ENCODE results near the gene AATK. TPM values are rescaled to one million over a fixed set of nuclear protein-coding genes. Genes with fewer than 3 reads are reported as not detected.
A peak's percentile ranks its signal among the peaks of the same experiment; 100 is the strongest.

AATK gene
- total and polyA plus RNA-seq, 2 experiments from 2014 or later: 1.1 to 5.0 TPM

- peaks cover 27% of the 10 kb centered on the region for H3K4me1 Mint-ChIP-seq
- no peak overlapping the region for H2AFZ ChIP-seq
- peaks cover 6% of the 10 kb centered on the region; the same call in 1 of the 2 replicates for H3K4me1 ChIP-seq (ENCODE audit: insufficient read depth)
- ATAC-seq (no peak), DNase-seq (ENCODE audit: low spot score) (no peak)
- H3K9me2 ChIP-seq (ENCODE audit: insufficient read depth): no peaks in the 10 kb centered on the region
- no peaks in the 10 kb centered on the region for H3K79me2 ChIP-seq (replicated peaks; ENCODE audit: insufficient read depth)
- no peak overlapping the region for H3K4me3 ChIP-seq
- H3F3A ChIP-seq (replicated peaks; ENCODE audit: low read depth): no peaks in the 10 kb centered on the region
- no peaks in the 10 kb centered on the region for H3K9me3 Mint-ChIP-seq
- TF ChIP-seq STAT1 (IDR thresholded peaks at IDR 0.05; ENCODE audit: unreplicated experiment) (no peak), EZH2phosphoT487 (IDR thresholded peaks at IDR 0.05; ENCODE audit: unreplicated experiment) (no peak), NANOG (IDR thresholded peaks at IDR 0.05; ENCODE audit: borderline replicate concordance) (no peak), JUNB (IDR thresholded peaks at IDR 0.05; ENCODE audit: unreplicated experiment) (no peak), ZNF462 (CRISPR knock-in tag; IDR thresholded peaks at IDR 0.05) (no peak), REST (IDR thresholded peaks at IDR 0.05; ENCODE audit: unreplicated experiment) (no peak), CREB1 (CRISPR knock-in tag; IDR thresholded peaks at IDR 0.05; ENCODE audit: low read depth) (no peak), ZNF331 (CRISPR knock-in tag; IDR thresholded peaks at IDR 0.05; ENCODE audit: low read depth) (no peak), CTCF (conservative IDR thresholded peaks at IDR 0.05; ENCODE audit: low read depth in 2 of 2) (no peak), EZH2 (IDR thresholded peaks at IDR 0.05; ENCODE audit: low read depth, unreplicated experiment) (no peak), ZNF114 (CRISPR knock-in tag; IDR thresholded peaks at IDR 0.05) (no peak), POLR2AphosphoS5 (IDR thresholded peaks at IDR 0.05; ENCODE audit: low read depth) (no peak)
- TF ChIP-seq, protein P1, sequence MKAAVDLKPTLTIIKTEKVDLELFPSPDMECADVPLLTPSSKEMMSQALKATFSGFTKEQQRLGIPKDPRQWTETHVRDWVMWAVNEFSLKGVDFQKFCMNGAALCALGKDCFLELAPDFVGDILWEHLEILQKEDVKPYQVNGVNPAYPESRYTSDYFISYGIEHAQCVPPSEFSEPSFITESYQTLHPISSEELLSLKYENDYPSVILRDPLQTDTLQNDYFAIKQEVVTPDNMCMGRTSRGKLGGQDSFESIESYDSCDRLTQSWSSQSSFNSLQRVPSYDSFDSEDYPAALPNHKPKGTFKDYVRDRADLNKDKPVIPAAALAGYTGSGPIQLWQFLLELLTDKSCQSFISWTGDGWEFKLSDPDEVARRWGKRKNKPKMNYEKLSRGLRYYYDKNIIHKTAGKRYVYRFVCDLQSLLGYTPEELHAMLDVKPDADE (IDR thresholded peaks at IDR 0.05): no peak
- no peaks in the 10 kb centered on the region for H3K36me3 ChIP-seq (ENCODE audit: insufficient read depth)
- H3K36me3 Mint-ChIP-seq (ENCODE audit: low read depth): no peaks in the 10 kb centered on the region
- no peaks in the 10 kb centered on the region for H4K20me1 ChIP-seq (replicated peaks; ENCODE audit: insufficient read depth)
- H3K4me3 Mint-ChIP-seq: no peak overlapping the region
- H3K27ac ChIP-seq (ENCODE audit: low read depth): no peak overlapping the region
- H3K27ac Mint-ChIP-seq: peak overlapping the region; percentile 62; the same call in 1 of the 2 replicates
- H3K27me3 Mint-ChIP-seq (ENCODE audit: insufficient read depth, low read depth, poor library complexity): peaks cover 25% of the 10 kb centered on the region
- H3K4me2 ChIP-seq: no peak overlapping the region
- H3K27me3 ChIP-seq (ENCODE audit: insufficient read depth): no peaks in the 10 kb centered on the region
Measured at GRCh38 chr17:81096741-81097133, 69.3 kb downstream of the AATK start.

Measured in GM23338 (cell line).